NB4 (cell line): ENCODE data around the gene TMBIM6.

Source experiments
- CTCF ChIP-seq: IDR thresholded peaks from one replicate; pipeline ENCODE4 v1.5.1; 2012; ENCODE audit warnings: low read depth, low read length
- POLR2A ChIP-seq: IDR thresholded peaks from 2 replicates; pipeline ENCODE4 v1.6.1; 2011; ENCODE audit warnings: mild to moderate bottlenecking; ENCODE audit not compliant: insufficient read length; ENCODE audit errors: extremely low read depth

GRCh38 chr12:49764126-49764525 lies 22.8 kb downstream of the TMBIM6 start:
- TF ChIP-seq POLR2A, result no peak
- TF ChIP-seq CTCF, result no peak
